IMR-90 (cell line): ENCODE measurements around the gene FAM89A. TPM values are rescaled to one million over a fixed set of nuclear protein-coding genes. Genes with fewer than 3 reads are reported as not detected.

Experiments used
- ATAC-seq: fragments of 200-7000 bp; cut with Tn5 transposase; 2 replicates; pipeline ENCODE4 v1.9.1; 2020; ENCODE audit warnings: low read depth, mild to moderate bottlenecking, moderate library complexity
- BruUV-seq: library from RNA; stranded (reverse); fragments of 400-500 nt; replicated peaks from 2 replicates; lab custom pipeline; 2021; lab: Mats Ljungman, UMichigan
- CTCF ChIA-PET: fragments of 300-600 bp; formaldehyde crosslinking; extraction: SDS; loops from one replicate; lab custom pipeline; 2021; ENCODE audit warnings: antibody characterized with exemption; lab: Yijun Ruan, JAX
- POLR2A ChIA-PET: fragments of 300-600 bp; sonication (Branson Sonifier 250); formaldehyde crosslinking; loops from one replicate; lab custom pipeline; 2022; ENCODE audit warnings: antibody characterized with exemption; ENCODE audit not compliant: unreplicated experiment; lab: Charles Lee
- DNase-seq: peaks from one replicate; pipeline ENCODE4 v3.0.0; 2013
- H2AFZ ChIP-seq: replicated peaks from 2 replicates; pipeline ENCODE3; 2013; ENCODE audit warnings: low read length, mild to moderate bottlenecking; ENCODE audit not compliant: poor library complexity
- H2AK5ac ChIP-seq: 2 replicates; pipeline ENCODE4 v1.6.1; 2013; ENCODE audit warnings: low read depth, low read length, inconsistent platforms
- H2AK9ac ChIP-seq: replicated peaks from 2 replicates; pipeline ENCODE3; 2013; ENCODE audit warnings: mild to moderate bottlenecking, low read depth, low read length, moderate library complexity; ENCODE audit not compliant: poor library complexity
- H2BK120ac ChIP-seq: 2 replicates; pipeline ENCODE4 v1.6.1; 2013; ENCODE audit warnings: low read depth, low read length, inconsistent platforms
- H2BK15ac ChIP-seq: 3 replicates; pipeline ENCODE4 v1.6.1; 2013; ENCODE audit warnings: low read depth, low read length, inconsistent platforms
- H2BK20ac ChIP-seq: 2 replicates; pipeline ENCODE4 v1.6.1; 2013; ENCODE audit warnings: low read depth, mild to moderate bottlenecking, inconsistent platforms, low read length, moderate library complexity
- H2BK5ac ChIP-seq: 2 replicates; pipeline ENCODE4 v1.6.1; 2013; ENCODE audit warnings: mild to moderate bottlenecking, low read depth, low read length, inconsistent platforms; ENCODE audit not compliant: poor library complexity, severe bottlenecking
- H3K14ac ChIP-seq: replicated peaks from 2 replicates; pipeline ENCODE4 v1.6.1; 2013; ENCODE audit warnings: low read depth, low read length, inconsistent platforms
- H3K18ac ChIP-seq: 2 replicates; pipeline ENCODE4 v1.6.1; 2013; ENCODE audit warnings: low read depth, low read length, control low read depth
- H3K23ac ChIP-seq: 2 replicates; pipeline ENCODE4 v1.6.1; 2013; ENCODE audit warnings: low read depth, low read length, inconsistent platforms
- H3K27ac ChIP-seq: 2 replicates; pipeline ENCODE4 v1.5.1; 2013; ENCODE audit warnings: mild to moderate bottlenecking, control low read depth, low read length; ENCODE audit not compliant: insufficient read depth
- H3K27me3 ChIP-seq: 2 replicates; pipeline ENCODE4 v1.6.1; 2013; ENCODE audit warnings: low read length; ENCODE audit not compliant: control insufficient read depth, insufficient read depth
- H3K36me3 ChIP-seq: 2 replicates; pipeline ENCODE4 v1.6.1; 2013; ENCODE audit warnings: low read length, mixed read lengths; ENCODE audit not compliant: control insufficient read depth, insufficient read depth
- H3K4ac ChIP-seq: 2 replicates; pipeline ENCODE4 v1.6.1; 2013; ENCODE audit warnings: low read depth, low read length, inconsistent platforms
- H3K4me1 ChIP-seq: 2 replicates; pipeline ENCODE4 v1.6.1; 2013; ENCODE audit warnings: low read length, mixed read lengths; ENCODE audit not compliant: control insufficient read depth, insufficient read depth
- H3K4me2 ChIP-seq: 2 replicates; pipeline ENCODE4 v1.6.1; 2013; ENCODE audit warnings: low read depth, mild to moderate bottlenecking, control low read depth, low read length, moderate library complexity
- H3K4me3 ChIP-seq: 2 replicates; pipeline ENCODE4 v1.5.1; 2013; ENCODE audit warnings: low read depth, mild to moderate bottlenecking, control low read depth, low read length, moderate library complexity; ENCODE audit not compliant: insufficient read depth
- H3K56ac ChIP-seq: 2 replicates; pipeline ENCODE4 v1.6.1; 2013; ENCODE audit warnings: low read length, inconsistent platforms; ENCODE audit not compliant: insufficient read depth; ENCODE audit errors: extremely low read depth
- H3K79me1 ChIP-seq, 2 experiments: 2 replicates each; pipeline ENCODE4 v1.6.1; 2013; ENCODE audit warnings: low read length in 2 of 2, inconsistent platforms in 1 of 2, low read depth in 1 of 2
- H3K9ac ChIP-seq: 2 replicates; pipeline ENCODE4 v1.6.1; 2013; ENCODE audit warnings: low read depth, low read length, control low read depth
- H3K9me1 ChIP-seq: 2 replicates; pipeline ENCODE4 v1.6.1; 2013; ENCODE audit warnings: low read length, inconsistent platforms; ENCODE audit not compliant: insufficient read depth
- H3K9me3 ChIP-seq: 2 replicates; pipeline ENCODE4 v1.6.1; 2013; ENCODE audit warnings: low read length; ENCODE audit not compliant: control insufficient read depth, insufficient read depth
- H4K20me1 ChIP-seq: 2 replicates; pipeline ENCODE4 v1.6.1; 2013; ENCODE audit warnings: low read length, inconsistent platforms; ENCODE audit not compliant: insufficient read depth
- H4K5ac ChIP-seq: 2 replicates; pipeline ENCODE4 v1.6.1; 2013; ENCODE audit warnings: mild to moderate bottlenecking, low read depth, low read length, control low read depth
- H4K8ac ChIP-seq, 2 experiments: 2 replicates each; pipeline ENCODE4 v1.6.1; 2013; ENCODE audit warnings: low read depth in 2 of 2, low read length in 2 of 2, control low read depth in 1 of 2, inconsistent platforms in 1 of 2
- H4K91ac ChIP-seq: 2 replicates; pipeline ENCODE4 v1.6.1; 2013; ENCODE audit warnings: low read depth, low read length, inconsistent platforms; ENCODE audit not compliant: insufficient read depth
- BHLHE40 ChIP-seq: fragments of 150-350 bp; IDR thresholded peaks from 2 replicates; pipeline ENCODE4 v1.6.1; 2016; ENCODE audit warnings: mild to moderate bottlenecking, low read depth, low read length
- CEBPB ChIP-seq: IDR thresholded peaks from 2 replicates; pipeline ENCODE4 v1.6.1; 2012; ENCODE audit warnings: low read depth, low read length, improper control_type of control experiment
- CTCF ChIP-seq: conservative IDR thresholded peaks from 2 replicates; pipeline ENCODE4 v1.5.1; 2012; ENCODE audit warnings: mild to moderate bottlenecking, low read depth, low read length, improper control_type of control experiment
- ELK1 ChIP-seq: fragments of 150-350 bp; IDR thresholded peaks from 2 replicates; pipeline ENCODE4 v1.6.1; 2016; ENCODE audit warnings: low read depth, mild to moderate bottlenecking, low read length, moderate library complexity, borderline replicate concordance
- FOS ChIP-seq: fragments of 150-350 bp; IDR thresholded peaks from 2 replicates; pipeline ENCODE4 v1.6.1; 2016; ENCODE audit warnings: low read depth, low read length
- MAFK ChIP-seq: IDR thresholded peaks from 2 replicates; pipeline ENCODE4 v1.6.1; 2012; ENCODE audit warnings: low read depth, low read length, improper control_type of control experiment
- MAZ ChIP-seq: IDR thresholded peaks from 2 replicates; pipeline ENCODE4 v1.6.1; 2012; ENCODE audit warnings: low read depth, mild to moderate bottlenecking, low read length, improper control_type of control experiment, moderate library complexity, borderline replicate concordance
- MXI1 ChIP-seq: IDR thresholded peaks from 2 replicates; pipeline ENCODE4 v1.6.1; 2012; ENCODE audit warnings: low read depth, mild to moderate bottlenecking, low read length, moderate library complexity, borderline replicate concordance
- POLR2A ChIP-seq: IDR thresholded peaks from 2 replicates; pipeline ENCODE4 v1.6.1; 2012; ENCODE audit warnings: mild to moderate bottlenecking, low read depth, low read length
- RAD21 ChIP-seq: IDR thresholded peaks from 2 replicates; pipeline ENCODE4 v1.6.1; 2012; ENCODE audit warnings: low read length, improper control_type of control experiment
- RCOR1 ChIP-seq: IDR thresholded peaks from 2 replicates; pipeline ENCODE4 v1.6.1; 2012; ENCODE audit warnings: mild to moderate bottlenecking, low read length, improper control_type of control experiment; ENCODE audit not compliant: insufficient replicate concordance
- SMC3 ChIP-seq: fragments of 150-350 bp; IDR thresholded peaks from 2 replicates; pipeline ENCODE4 v1.6.1; 2016; ENCODE audit warnings: low read depth, mild to moderate bottlenecking, antibody characterized with exemption, low read length, moderate library complexity
- USF2 ChIP-seq: fragments of 150-350 bp; IDR thresholded peaks from 2 replicates; pipeline ENCODE4 v1.6.1; 2017; ENCODE audit warnings: mild to moderate bottlenecking, antibody characterized with exemption, low read length, low read depth
- WGBS, 2 experiments: methylation state at CpG; one replicate each; pipeline versions ENCODE4 v1.1.5 to v1.1.7; 2013; ENCODE audit warnings: missing lambda C conversion rate in 2 of 2; ENCODE audit not compliant: insufficient read length in 1 of 2; ENCODE audit errors: extremely low coverage in 2 of 2; 5-methylcytosine and 5-hydroxymethylcytosine counted together
- dilution Hi-C: fragments of 300-500 bp; cut with HindIII; formaldehyde crosslinking; loops from one replicate; pipeline ENCODE4 v1.14.3; 2018; ENCODE audit warnings: low sequenced_read_pairs; ENCODE audit not compliant: unreplicated experiment
- in situ Hi-C: fragments of 300-500 bp; cut with MboI; formaldehyde crosslinking; loops from 3 replicates; pipeline ENCODE4 v1.14.3; 2019; ENCODE audit warnings: low sequenced_read_pairs, inconsistent platforms, mixed read lengths
- intact Hi-C: fragments of 100-400 bp; cut with micrococcal nuclease; formaldehyde crosslinking; loops from 2 replicates; pipeline ENCODE4 v1.10.0; 2022
- polyA plus RNA-seq, 3 experiments: library from polyadenylated mRNA; depleted of rRNA; stranded (reverse); fragments of >200 nt; gene quantifications; 2 replicates each; pipeline ENCODE4 v1.2.3, GENCODE V29; 2012; ENCODE audit warnings: low replicate concordance in 1 of 3
- total RNA-seq: library from RNA; depleted of rRNA; stranded (reverse); fragments of >200 nt; gene quantifications from 2 replicates; pipeline ENCODE4 v1.2.3, GENCODE V29; 2012

The FAM89A gene
- total and polyA plus RNA-seq, 2 of the 4 experiments (the other 2 are of a cell fraction), result 6.8 to 8.1 TPM

- Histone ChIP-seq H3K4me2 (no peak overlapping the region), H3K79me1 (peaks cover 4 to 7% of the 10 kb centered on the region in 2 experiments), H3K36me3 (no peaks in the 10 kb centered on the region), H2AK5ac (no peak overlapping the region), H2BK5ac (no peak overlapping the region), H3K14ac (no peak overlapping the region), H2AFZ (no peak overlapping the region), H4K5ac (no peak overlapping the region), H3K23ac (no peak overlapping the region), H2BK20ac (no peak overlapping the region), H3K27me3 (no peaks in the 10 kb centered on the region; the same call in 1 of the 2 replicates), H3K18ac (no peak overlapping the region), H2BK15ac (no peak overlapping the region), H3K4me3 (no peak overlapping the region), H4K20me1 (no peaks in the 10 kb centered on the region; the same call in 1 of the 2 replicates), H2AK9ac (no peak overlapping the region), H4K91ac (no peak overlapping the region), H3K9ac (no peak overlapping the region), H3K27ac (no peak overlapping the region), H3K56ac (no peak overlapping the region), H3K4ac (no peak overlapping the region), H2BK120ac (no peak overlapping the region), H3K9me1 (no peaks in the 10 kb centered on the region), H3K4me1 (peaks cover 7% of the 10 kb centered on the region; the same call in 1 of the 2 replicates), H4K8ac (no peak overlapping the region), H3K9me3 (no peaks in the 10 kb centered on the region)
- in situ Hi-C loops, result no loop called here
- ATAC-seq (no peak), DNase-seq (no peak)
- 44% methylated on average over 2 of the region's 5 CpGs; no CpG with 5 or more reads in 1 of the 2 experiments for WGBS, 2 experiments
- POLR2A ChIA-PET, result interaction anchor here (0.6 kb wide), 1 partner anchor 56 kb away, joined by 5 read pairs; no protein-coding TSS in a partner anchor
- intact Hi-C loops, result no loop called here
- TF ChIP-seq USF2 (no peak), SMC3 (no peak), BHLHE40 (no peak), RAD21 (no peak), CTCF (no peak), MAZ (no peak), CEBPB (no peak), MAFK (no peak), MXI1 (no peak), FOS (no peak), ELK1 (no peak), RCOR1 (no peak), POLR2A (no peak)
- BruUV-seq, result no TSS peak
- CTCF ChIA-PET, result interaction anchor here (0.5 kb wide), 1 partner anchor 18 kb away, joined by 5 read pairs; no protein-coding TSS in a partner anchor
- dilution Hi-C loops, result no loop called here
Observed at GRCh38 chr1:231036416-231036815, 3.6 kb downstream of the FAM89A start.
